HG02588 (cell line): ENCODE results near the gene PROX1.

ENCODE experiments used
- ATAC-seq: cut with Tn5 transposase; IDR thresholded peaks from one replicate; pipeline ENCODE4 v1.9.1; 2021; ENCODE audit warnings: mild to moderate bottlenecking, moderate library complexity; ENCODE audit not compliant: unreplicated experiment

The PROX1 gene

DNA sequence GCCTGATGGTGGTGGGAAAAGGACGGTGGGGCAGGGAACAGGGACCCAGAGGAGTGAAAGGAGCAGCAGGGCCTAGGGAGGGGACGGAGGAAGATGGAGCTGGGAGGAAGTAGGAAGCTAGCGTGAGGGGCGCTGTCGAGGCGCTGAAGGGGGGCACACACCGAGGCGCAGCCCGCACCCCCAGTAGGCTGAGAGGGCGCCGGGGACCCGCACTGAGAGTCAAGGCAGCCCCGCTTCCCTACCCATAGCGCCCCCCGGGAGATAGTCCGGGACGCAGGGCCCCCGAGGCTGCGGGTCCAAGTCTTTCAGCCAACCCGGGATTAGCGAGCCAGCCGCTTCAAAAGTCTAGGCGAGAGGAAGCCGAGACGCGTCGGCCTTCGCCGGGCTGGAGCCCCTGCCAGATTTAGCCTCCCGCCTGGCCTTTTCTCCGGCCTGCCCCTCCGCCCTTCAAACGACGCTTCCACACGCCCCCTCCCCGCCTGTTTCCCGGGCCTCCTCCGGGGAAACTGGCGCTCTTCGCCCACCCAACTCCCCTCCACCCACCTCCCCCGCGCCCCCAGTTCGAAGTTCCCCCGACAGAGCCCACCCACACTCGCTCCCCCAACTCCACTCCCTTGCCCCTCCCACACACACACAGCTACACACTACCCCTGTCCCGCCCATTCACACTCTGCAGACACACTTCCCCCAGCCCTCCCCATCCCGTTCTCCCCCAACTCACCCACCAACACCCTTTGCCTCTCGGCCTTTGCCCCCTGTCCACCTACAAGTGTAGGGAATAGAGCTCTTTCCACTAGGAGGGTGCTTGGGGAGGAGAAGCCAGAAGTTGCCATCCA is 7.8 kb upstream of the PROX1 start:
- no peak for ATAC-seq

DNA sequence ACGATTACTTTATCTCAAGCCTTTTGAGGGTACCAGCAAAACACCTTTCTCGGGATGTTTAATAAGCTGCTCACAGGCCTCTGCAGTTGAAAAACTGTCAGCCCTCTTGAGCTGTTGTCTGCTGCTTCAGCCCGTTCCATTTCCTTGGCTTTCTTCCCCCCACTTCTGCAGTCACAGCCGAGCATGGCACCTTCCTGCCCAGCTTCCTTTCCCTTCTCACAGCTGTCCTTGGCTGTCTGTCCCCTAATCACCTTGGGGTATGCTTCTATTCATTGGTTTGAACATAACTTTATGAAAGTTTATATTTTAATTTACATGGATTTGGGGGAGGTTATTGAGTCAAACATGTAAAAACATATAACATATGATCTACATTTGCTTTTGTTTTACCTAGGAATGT is 6.9 kb upstream of the PROX1 start:
- ATAC-seq, result no peak

- no peak for ATAC-seq
Measured at GRCh38 chr1:213982289-213982671, 5.5 kb upstream of the PROX1 start.

DNA sequence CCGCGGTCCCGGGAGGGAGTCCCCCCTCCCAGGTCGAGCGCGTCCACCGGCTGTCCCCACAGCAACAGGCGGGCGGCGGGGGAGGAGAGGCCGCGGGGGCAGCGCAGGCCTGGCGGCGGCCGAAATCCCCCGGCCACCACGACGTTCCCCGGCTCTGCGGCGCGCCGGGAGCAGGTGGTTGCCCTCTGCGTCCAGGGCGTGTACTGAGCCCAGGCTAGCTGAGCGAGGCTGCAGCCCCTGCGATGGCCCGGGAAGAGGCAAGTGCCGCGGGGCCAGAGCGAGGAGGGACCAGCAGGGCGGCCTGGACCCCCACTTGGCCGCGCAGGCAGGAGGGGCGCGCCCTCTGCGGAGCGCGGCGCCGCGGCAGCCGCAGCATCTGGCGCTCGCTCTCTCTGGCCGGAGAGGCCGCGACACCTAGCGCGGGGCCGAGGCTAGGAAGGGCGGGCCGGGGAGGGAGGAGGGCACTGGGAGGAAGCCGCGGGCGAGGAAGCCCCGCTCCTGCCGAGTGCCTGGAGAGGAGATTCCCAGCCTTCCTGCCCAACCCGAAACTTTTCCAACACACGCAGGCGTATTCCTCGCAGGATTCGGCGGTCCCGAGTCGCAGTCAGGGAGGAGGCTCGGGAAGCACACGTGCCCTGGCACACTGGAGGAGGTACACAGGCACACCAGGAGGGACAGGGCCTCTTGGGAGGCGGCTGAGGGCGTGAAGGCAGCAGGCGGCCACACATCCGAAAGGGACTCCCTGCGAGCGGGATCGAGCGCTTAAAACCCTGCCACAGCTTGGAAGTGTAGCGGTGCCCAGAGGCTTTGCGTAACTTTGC is 4.9 kb upstream of the PROX1 start:
- ATAC-seq, result no peak

DNA sequence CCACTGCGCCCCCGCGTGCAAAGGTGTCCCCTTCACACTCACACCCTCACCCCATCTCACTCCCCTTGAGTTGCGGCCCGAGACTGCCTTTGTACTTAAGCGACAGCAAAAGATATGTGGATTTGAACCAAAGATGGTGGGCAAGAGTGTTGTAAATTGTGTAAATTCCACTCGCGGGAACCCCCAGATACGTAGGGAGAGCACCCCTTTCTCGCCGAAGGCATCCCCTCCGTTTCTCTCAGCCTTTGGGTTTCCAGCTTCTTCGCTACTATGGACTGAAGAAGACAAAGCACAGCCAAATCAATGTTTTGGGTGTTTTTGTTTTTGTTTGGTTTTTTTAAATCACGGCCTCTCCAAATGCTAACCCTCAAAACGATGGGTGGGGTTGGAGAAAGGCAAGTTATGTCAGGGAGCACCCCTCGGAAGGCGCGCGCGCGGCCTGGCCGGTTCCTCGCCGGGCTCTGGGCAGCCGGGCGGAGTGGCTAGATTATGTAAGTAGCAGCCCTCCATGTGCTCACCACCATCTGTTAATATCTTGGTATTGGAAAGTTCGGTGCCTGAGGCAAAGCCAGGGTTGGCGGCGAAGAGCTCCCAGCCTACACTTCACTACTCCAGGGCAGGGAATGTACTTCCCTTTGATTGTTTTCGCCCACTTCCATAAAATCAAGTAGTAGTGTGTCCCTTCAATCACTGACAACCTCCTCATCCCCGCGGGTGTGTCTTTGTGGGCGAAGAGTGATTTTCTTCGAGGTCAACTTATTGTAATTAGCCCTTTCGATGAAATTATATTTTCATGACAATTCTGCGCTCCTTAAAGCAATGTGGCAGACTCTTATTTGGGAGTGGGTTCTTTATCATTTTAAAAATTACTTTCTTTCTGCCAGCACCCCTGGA is 4.0 kb upstream of the PROX1 start:
- ATAC-seq, result no peak

DNA sequence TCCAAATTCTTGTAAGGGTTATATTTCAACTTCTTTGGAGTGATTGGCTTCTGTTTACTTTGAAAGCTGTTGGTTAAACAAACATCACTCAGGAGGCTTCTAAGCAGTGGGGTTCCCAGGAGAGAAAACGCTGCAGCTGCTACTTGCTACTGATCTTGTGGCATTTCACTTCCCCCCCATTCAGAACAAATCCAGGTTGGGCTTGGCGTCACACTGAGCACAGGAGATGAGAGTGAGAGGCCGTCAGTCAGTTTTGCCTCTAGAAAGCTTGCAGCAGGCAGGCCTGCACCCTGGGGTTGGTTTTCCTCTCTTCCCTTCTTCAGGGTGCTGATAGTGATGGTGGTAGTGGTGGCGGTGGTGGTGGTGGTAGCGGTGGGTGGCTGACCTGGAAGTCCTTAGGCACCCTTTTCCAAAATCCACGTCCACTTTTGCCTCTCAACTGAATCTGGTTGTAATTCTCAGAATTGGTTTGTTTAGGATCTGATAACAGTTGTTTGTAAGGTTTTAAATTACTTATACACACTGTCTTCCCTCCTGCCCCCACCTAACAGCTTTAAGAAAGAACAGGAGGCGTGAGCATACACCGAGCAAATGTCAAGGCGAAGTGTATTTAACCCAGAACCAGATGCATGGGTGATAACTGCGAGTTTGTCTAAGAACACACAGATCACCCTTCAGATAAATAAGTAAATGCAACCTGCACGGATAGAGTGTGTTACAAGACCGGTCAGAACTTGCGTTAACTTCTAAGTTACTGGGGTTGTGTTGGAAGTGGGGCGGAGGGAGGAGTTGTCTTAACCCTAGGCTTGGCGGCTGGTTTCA is 3.2 kb upstream of the PROX1 start:
- ATAC-seq, result no peak

GRCh38 chr1:213985209-213986019 is 2.4 kb upstream of the PROX1 start:
- no peak for ATAC-seq

GRCh38 chr1:213986020-213986924 is 1.5 kb upstream of the PROX1 start:
- no peak for ATAC-seq

DNA sequence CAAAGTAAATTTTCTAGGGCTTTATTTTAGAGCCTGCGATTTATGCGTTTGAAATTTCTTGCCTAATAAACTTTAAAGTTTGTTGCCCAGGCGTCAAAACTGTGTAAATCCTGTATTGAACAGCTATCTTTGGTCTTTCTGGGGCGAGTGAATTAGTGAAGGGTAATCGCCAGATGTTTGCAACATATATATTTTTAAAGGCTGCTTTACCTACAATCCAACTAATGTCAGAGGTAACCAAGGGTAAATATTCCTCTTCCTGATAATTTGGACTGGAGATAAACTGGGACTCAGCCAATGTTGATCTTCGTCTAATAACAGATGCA is 885 bp upstream of the PROX1 start:
- no peak for ATAC-seq

DNA sequence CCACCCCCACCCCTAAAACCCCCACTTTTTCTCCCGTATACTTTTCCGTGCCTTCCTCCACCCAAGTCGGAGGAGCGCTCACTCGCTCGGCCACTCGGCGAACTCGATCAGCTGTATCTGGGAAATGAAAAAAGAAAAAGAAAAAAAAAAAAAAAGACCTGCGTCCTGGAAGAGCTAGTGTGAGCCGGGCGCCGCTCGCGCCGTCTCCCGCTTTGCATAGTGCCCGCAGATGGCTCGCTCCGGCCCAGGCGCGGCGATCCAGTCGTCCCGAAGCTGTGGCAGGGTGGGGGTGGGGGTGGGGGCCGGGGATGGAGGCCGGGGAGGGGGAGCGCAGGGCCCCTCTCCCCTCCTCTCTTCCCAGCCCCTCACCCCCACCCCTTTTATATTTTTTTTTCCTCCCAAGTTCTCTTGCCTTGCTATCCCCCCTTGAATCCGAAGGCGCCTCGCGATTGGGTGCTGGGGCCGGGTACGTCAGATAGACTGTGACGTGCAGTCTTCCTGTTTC is 299 bp upstream of the PROX1 start:
- peak; percentile 87 for ATAC-seq

- no peak for ATAC-seq
Measured at GRCh38 chr1:213988507-213989001, 781 bp downstream of the PROX1 start.

GRCh38 chr1:213989002-213989855 is 1.5 kb downstream of the PROX1 start:
- ATAC-seq, result no peak

DNA sequence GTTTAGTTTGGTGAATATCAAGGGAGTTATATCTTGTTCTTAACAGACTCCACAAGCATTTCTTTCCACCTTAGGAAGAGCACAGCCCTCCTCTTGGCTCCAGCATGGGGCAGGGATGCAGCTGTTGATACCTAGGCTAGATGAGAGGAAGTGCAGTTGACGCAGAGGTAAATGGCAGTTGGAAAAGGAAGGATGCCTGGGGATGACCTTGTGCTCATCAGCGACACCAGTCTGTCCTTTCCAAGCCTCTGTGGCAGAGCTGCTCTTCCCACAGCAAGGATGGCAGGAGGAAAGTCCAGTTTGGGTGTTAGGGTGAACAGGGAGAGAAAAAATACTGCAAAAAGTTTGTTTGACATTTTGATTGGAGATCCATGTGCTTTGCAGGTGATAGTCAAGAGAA is 6.2 kb downstream of the PROX1 start:
- no peak for ATAC-seq

GRCh38 chr1:213994888-213995287 is 7.1 kb downstream of the PROX1 start:
- no peak for ATAC-seq

DNA sequence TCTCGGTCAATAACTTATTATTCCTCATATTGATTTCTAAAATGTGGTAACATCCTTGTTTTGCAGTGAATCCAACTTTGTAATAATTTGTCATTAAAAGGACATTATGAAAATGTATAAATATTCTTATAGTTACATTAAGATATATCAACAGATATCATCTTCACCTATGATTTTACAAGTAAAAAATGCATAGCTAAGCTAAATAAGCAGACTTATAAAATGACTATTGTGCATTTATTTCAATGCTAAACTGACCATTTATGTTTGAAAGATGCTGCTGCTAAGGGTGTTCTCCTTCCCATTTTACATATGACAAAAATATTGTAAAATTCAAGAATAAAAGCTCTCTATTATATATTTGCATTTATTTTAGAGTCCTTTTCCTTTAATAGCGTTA is 7.8 kb downstream of the PROX1 start:
- ATAC-seq, result no peak

GRCh38 chr1:213996320-213997037 is 8.7 kb downstream of the PROX1 start:
- no peak for ATAC-seq
